Measurements from ENCODE around the gene APLNR. TPM values are rescaled to one million over a fixed set of nuclear protein-coding genes. Genes with fewer than 3 reads are reported as not detected.
"Not testable (repeated sequence)": the region's sequence is repeated elsewhere in the genome, so short reads cannot be mapped to it uniquely, and the experiment has no call there.

The APLNR gene
- polyA plus RNA-seq (2012; rRNA removed): 0.03 and 0.15 TPM in 2 replicates
- polyA plus RNA-seq (2012; cell fraction: cytosol; rRNA removed): 0.08 and 0.22 TPM in 2 replicates
- 0.06 and 0.07 TPM in 2 replicates for polyA plus RNA-seq (2012; cell fraction: nucleus; rRNA removed)

DNA sequence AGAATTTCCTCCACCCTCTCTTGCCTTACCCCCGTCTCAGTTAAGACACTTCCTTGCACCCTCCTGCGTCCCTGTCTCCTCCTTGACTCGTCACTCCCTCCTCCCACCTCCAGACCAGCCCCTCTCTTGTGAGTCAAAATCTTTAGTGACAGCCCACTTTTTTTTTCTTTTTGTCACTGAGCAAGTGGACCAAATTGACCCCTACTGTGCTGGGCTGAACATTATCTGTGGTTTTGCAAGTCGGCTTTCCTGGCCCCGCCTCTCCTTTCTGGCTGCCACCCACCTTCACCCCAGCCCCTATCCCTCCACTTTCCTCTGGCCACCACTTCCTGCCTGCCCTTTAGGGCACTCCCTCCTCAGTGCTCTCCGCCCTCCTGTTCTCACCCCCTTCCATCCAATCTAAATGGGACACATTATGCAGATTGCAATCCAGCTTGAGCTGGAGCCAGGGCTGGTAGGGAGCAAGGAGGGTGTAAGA, at the start of gene APLNR:
APLNR (minus strand) TSS at position 47 of the 478 bp plus-strand sequence. CDS start 246 bp downstream, outside the sequence.
- Histone ChIP-seq H2AFZ (ENCODE audit: low read depth) (no peak within 1 kb of the TSS), H3K27me3 (ENCODE audit: insufficient read depth) (peaks cover 2% of the 10 kb centered on the region; the same call in 1 of the 2 replicates), H3K79me2 (ENCODE audit: insufficient read depth) (no peaks in the 10 kb centered on the region), H3K4me1 (ENCODE audit: control insufficient read depth in 1 of 2, insufficient read depth in 2 of 2, low read depth in 1 of 2, low read length in 1 of 2) (peaks cover 0 to 41% of the 10 kb centered on the region in 2 experiments; a peak in 2 of 4 replicates), H3K4me2 (no peak within 1 kb of the TSS), H3K9ac (no peak within 1 kb of the TSS), H4K20me1 (ENCODE audit: insufficient read depth) (no peaks in the 10 kb centered on the region), H3K9me3 (no peaks in the 10 kb centered on the region), H3K36me3 (replicated peaks in 1 of 2; ENCODE audit: control insufficient read depth in 1 of 2, insufficient read depth in 2 of 2, low read length in 1 of 2) (no peaks in the 10 kb centered on the region), H3K4me3 (ENCODE audit: low read depth in 2 of 2, low read length in 1 of 2) (no peak within 1 kb of the TSS), H3K9me2 (no peaks in the 10 kb centered on the region), H3F3A (replicated peaks; ENCODE audit: insufficient read depth) (no peaks in the 10 kb centered on the region), H3K27ac (ENCODE audit: low read depth in 2 of 2, low read length in 1 of 2) (peak within 1 kb of the TSS in 1 of 2 experiments; percentile 48; a peak in 2 of 4 replicates)
- no peak for DNase-seq
- no peak for TF ChIP-seq TEAD4 (IDR thresholded peaks at IDR 0.05; ENCODE audit: borderline replicate concordance, insufficient read depth)
- TF ChIP-seq FOXM1 (IDR thresholded peaks at IDR 0.05; ENCODE audit: low read depth): no peak
- no peak for TF ChIP-seq GATA2 (CRISPR knock-in tag; IDR thresholded peaks at IDR 0.05)
- TF ChIP-seq CHD2 (IDR thresholded peaks at IDR 0.05; ENCODE audit: low read length, partially characterized antibody): no peak
- TF ChIP-seq POLR2AphosphoS5 (IDR thresholded peaks at IDR 0.05; ENCODE audit: low read depth, low read length): no peak
- no peak for TF ChIP-seq GABPA (IDR thresholded peaks at IDR 0.05; ENCODE audit: low read depth)
- no peak for TF ChIP-seq FOSL2 (IDR thresholded peaks at IDR 0.05; ENCODE audit: borderline replicate concordance, low read depth)
- TF ChIP-seq NFIC (IDR thresholded peaks at IDR 0.05; ENCODE audit: borderline replicate concordance): no peak
- no peak for TF ChIP-seq RFX5 (IDR thresholded peaks at IDR 0.05; ENCODE audit: low read length)
- ChIA-PET POLR2A (no interaction called here), CTCF (interaction anchor here (1.0 to 4.4 kb wide), 3 partner anchors 12 to 120 kb away, joined by 3 to 52 read pairs (median 10); no protein-coding TSS in a partner anchor)
- WGBS (ENCODE audit: low lambda C conversion rate): 73% methylated on average over 6 of the region's 6 CpGs

GRCh38 chr11:57283231-57283990, 46.4 kb upstream of the APLNR start:
- Histone ChIP-seq H3K36me3 (replicated peaks in 1 of 2; ENCODE audit: control insufficient read depth in 1 of 2, insufficient read depth in 2 of 2, low read length in 1 of 2) (no peaks in the 10 kb centered on the region), H3K27ac (ENCODE audit: low read depth in 2 of 2, low read length in 1 of 2) (no peak overlapping the region), H3K27me3 (ENCODE audit: insufficient read depth) (no peaks in the 10 kb centered on the region), H3K4me2 (no peak overlapping the region), H3K9me3 (no peaks in the 10 kb centered on the region), H3K4me3 (ENCODE audit: low read depth in 2 of 2, low read length in 1 of 2) (no peak overlapping the region), H3K79me2 (ENCODE audit: insufficient read depth) (no peaks in the 10 kb centered on the region), H2AFZ (ENCODE audit: low read depth) (no peak overlapping the region), H3K9me2 (no peaks in the 10 kb centered on the region), H3F3A (replicated peaks; ENCODE audit: insufficient read depth) (peaks cover 3% of the 10 kb centered on the region), H3K4me1 (ENCODE audit: control insufficient read depth in 1 of 2, insufficient read depth in 2 of 2, low read depth in 1 of 2, low read length in 1 of 2) (0 out of 4 replicates have a peak, but pooled peaks cover 0 to under 1% of the 10 kb centered on the region in 2 experiments), H4K20me1 (ENCODE audit: insufficient read depth) (no peaks in the 10 kb centered on the region), H3K9ac (no peak overlapping the region)
- DNase-seq: no peak
- WGBS (ENCODE audit: low lambda C conversion rate): 88% methylated on average over 1 of the region's 2 CpGs
- CTCF ChIA-PET: no interaction called here
- TF ChIP-seq, protein P1, sequence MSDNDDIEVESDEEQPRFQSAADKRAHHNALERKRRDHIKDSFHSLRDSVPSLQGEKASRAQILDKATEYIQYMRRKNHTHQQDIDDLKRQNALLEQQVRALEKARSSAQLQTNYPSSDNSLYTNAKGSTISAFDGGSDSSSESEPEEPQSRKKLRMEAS (IDR thresholded peaks at IDR 0.05; ENCODE audit: low read depth): no peak
- TF ChIP-seq RXRA (IDR thresholded peaks at IDR 0.05; ENCODE audit: borderline replicate concordance, low read depth) (no peak), NFIC (IDR thresholded peaks at IDR 0.05; ENCODE audit: borderline replicate concordance) (no peak), EP300 (IDR thresholded peaks at IDR 0.05; ENCODE audit: borderline replicate concordance in 1 of 2, low read depth in 1 of 2, low read length in 1 of 2) (no peak)
- TF ChIP-seq, protein P2, sequence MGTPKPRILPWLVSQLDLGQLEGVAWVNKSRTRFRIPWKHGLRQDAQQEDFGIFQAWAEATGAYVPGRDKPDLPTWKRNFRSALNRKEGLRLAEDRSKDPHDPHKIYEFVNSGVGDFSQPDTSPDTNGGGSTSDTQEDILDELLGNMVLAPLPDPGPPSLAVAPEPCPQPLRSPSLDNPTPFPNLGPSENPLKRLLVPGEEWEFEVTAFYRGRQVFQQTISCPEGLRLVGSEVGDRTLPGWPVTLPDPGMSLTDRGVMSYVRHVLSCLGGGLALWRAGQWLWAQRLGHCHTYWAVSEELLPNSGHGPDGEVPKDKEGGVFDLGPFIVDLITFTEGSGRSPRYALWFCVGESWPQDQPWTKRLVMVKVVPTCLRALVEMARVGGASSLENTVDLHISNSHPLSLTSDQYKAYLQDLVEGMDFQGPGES (IDR thresholded peaks at IDR 0.05; ENCODE audit: low read depth, low read length): no peak
- POLR2A ChIA-PET: no interaction called here

GRCh38 chr11:57281546-57281945, 44.5 kb upstream of the APLNR start:
- H3K9me2 ChIP-seq; H3K27me3 ChIP-seq (ENCODE audit: insufficient read depth); H3F3A ChIP-seq (replicated peaks; ENCODE audit: insufficient read depth); H2AFZ ChIP-seq (ENCODE audit: low read depth); DNase-seq; H4K20me1 ChIP-seq (ENCODE audit: insufficient read depth); H3K4me1 ChIP-seq (ENCODE audit: control insufficient read depth in 1 of 2, insufficient read depth in 2 of 2, low read depth in 1 of 2, low read length in 1 of 2); H3K79me2 ChIP-seq (ENCODE audit: insufficient read depth); CTCF ChIA-PET; POLR2A ChIA-PET; H3K27ac ChIP-seq (ENCODE audit: low read depth in 2 of 2, low read length in 1 of 2); H3K9me3 ChIP-seq; H3K9ac ChIP-seq; H3K4me3 ChIP-seq (ENCODE audit: low read depth in 2 of 2, low read length in 1 of 2); H3K36me3 ChIP-seq (replicated peaks in 1 of 2; ENCODE audit: control insufficient read depth in 1 of 2, insufficient read depth in 2 of 2, low read length in 1 of 2); H3K4me2 ChIP-seq: not testable (repeated sequence)
- WGBS (ENCODE audit: low lambda C conversion rate): 74% methylated on average over 6 of the region's 6 CpGs
